Mucosa of gallbladder (tissue), 1 donor: ENCODE data around the gene UGT1A5. TPM values are rescaled to one million over a fixed set of nuclear protein-coding genes. Genes with fewer than 3 reads are reported as not detected.
"Not testable (repeated sequence)": the region's sequence is repeated elsewhere in the genome, so short reads cannot be mapped to it uniquely, and the experiment has no call there.

Experiments used
- DNase-seq: peaks from one replicate; pipeline ENCODE4 v3.0.0-alpha.2; 2020; ENCODE audit warnings: low spot score
- total RNA-seq: library from RNA; stranded (reverse); gene quantifications from one replicate; pipeline ENCODE4 v1.2.1, GENCODE V29; 2021
- donor health status: DM: no; HTN: no; CAD: no.

The UGT1A5 gene
- total RNA-seq, 1 donor from 2014 or later: 2.0 TPM

DNA sequence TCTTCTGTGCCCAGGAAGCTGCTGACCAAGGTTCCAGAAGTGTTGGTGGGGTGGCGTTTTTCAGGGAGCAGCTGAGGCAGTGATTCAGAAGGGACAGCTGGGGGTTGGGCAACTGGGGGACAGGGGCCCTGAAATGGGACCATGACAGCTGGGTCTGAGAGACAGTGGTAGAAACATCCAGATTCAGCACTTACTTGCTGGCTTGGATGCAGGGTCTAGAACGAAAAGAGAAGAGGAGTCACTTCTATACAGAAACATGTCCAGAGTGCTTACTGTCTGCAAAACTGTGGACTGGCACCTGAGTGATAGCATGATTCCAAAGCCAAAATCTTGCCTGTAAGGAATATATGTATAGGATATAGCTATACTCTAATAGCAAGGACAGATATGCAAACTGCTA lies 33.1 kb downstream of the UGT1A5 start:
- DNase-seq: not testable (repeated sequence)

DNA sequence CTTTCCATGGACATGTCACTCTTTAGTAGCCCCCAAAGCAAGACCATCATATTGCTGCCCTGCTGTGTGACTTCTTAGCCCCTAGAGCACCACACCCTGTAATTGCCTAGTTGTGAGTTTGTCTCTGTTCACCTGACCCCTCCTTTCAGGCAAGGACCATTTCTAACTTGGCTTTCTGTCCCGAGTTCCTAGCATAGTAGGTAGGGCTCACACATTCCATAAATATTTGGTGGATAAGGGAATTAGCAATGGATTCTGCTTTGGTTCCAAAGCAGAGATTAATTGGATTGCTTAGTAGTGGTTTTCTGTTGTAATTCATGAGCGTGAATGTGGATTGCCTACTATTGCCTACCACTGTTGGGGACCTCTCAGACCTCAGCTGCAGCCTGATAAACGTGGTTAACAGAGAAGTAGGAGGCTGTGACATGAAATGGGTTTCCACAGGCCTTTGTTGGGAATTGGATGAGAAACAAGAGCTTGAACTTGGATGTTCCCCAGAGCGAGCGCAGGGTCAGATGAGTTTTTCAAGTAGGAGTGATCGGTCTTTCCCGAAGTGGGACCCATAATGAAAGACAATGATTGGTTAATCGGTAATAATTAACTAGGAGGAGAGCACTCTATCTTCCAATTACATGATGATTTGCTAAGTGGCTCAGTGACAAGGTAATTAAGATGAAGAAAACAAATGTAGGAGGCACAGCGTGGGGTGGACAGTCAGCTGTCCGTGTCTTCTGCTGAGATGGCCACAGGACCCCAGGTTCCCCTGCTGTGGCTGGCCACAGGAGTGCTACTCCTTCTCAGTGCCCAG lies 34.0 kb downstream of the UGT1A5 start:
- DNase-seq: no peak

DNA sequence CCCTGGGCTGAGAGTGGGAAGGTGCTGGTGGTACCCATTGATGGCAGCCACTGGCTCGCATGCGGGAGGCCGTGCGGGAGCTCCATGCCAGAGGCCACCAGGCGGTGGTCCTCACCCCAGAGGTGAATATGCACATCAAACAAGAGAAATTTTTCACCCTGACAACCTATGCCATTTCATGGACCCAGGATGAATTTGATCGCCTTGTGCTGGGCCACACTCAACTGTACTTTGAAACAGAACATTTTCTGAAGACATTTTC lies 34.5 kb downstream of the UGT1A5 start:
- no peak for DNase-seq

DNA sequence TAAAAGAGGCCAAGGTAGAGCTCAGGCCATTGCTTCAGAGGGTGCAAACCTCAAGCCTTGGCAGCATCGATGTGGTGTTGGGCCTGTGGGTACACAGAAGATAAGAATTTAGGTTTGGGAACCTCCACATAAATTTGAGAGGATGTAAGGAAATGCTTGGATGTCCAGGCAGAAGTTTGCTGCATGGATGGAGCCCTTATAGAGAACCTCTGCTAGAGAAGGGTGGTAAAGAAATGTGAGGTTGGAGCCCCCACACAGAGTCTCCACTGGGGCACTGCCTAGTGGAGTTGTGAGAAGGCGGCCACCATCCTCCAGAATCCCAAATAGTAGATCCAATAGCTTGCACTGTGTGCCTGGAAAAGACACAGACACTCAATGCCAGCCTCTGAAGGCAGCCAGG lies 38.0 kb downstream of the UGT1A5 start:
- not testable (repeated sequence) for DNase-seq

DNA sequence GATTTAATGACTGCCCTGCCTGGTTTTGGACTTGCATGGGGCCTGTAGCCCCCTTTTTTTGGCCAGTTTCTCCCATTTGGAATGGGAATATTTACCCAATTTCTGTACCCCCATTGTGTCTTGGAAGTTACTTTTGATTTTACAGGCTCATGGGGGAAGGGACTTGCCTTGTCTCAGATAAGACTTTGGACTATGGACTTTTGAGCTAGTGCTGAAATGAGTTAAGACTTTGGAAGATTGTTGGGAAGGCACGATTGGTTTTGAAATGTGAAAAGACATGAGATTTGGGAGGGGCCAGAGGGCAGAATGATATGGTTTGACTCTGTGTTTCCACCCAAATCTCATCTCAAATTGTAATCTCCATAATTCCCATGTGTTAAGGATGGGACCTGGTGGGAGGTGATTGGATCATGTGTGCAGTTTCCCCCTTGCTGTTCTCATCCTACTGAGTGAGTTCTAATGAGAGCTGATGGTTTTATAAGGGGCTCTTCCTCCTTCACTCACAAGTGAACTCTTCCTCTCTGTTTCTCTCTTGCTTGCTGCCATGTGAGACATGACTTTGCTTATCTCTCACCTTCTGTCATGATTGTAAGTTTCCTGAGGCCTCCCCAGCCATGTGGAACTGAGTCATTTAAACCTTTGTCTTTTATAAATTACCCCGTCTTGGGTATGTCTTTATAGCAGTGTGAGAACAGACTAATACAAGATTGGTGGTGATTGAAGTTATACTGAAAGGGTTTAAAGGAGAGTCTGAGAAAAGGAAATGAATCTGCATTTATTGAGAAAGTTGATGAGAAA lies 38.7 kb downstream of the UGT1A5 start:
- not testable (repeated sequence) for DNase-seq

DNA sequence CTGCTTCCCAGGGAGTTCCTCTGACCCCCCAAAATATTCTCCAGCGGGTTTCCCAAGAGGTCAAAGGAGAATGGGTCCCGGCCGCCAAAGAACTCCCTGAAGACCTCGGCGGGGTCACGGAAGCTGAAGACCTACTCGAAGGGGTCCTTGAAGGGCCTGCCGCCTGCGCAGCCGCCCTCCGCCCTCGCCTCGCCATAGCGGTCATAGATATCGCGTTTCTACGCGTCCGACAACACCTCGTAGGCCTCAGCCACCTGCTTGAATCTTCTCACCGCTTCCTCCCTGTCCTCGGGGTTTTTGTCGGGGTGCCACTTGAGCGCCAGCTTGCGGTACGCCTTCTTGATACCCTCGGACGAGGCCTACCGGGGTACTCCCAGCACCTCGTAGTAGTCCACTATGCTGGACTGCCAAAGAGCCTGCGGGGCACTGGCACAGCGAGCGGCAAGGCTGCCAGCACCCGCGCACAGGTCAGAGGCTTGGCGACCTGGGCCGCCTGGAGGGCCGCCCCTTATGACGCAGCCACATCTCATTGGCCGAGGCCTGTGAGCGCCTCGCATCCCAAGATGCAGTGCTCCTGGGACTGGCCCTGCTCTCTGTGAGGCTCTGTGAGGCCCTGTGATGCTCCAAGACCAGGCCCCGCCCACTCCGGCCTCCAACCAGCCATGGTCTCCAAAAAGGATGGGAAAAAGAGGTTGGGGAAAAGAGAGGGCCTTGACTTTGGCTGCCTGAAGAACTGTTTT lies 42.3 kb downstream of the UGT1A5 start:
- DNase-seq: no peak

DNA sequence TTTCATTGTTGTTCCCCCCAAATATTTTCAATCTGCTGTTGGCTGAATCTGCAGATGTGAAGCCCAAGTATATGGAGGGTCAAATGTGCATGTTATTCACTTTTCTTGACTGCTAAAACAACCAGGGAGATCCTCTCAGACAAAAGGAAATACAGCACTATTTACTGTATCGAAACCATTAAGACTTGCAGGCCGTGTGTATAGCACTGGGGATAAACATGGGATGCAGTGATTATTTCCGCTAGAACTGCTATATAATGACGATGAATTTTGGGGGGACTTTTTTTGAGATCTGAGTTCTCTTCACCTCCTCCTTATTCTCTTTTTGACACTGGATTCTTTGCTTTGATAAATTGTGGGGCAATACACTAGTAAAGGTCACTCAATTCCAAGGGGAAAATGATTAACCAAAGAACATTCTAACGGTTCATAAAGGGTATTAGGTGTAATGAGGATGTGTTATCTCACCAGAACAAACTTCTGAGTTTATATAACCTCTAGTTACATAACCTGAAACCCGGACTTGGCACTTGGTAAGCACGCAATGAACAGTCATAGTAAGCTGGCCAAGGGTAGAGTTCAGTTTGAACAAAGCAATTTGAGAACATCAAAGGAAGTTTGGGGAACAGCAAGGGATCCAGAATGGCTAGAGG lies 43.8 kb downstream of the UGT1A5 start:
- peak; percentile 56 for DNase-seq

DNA sequence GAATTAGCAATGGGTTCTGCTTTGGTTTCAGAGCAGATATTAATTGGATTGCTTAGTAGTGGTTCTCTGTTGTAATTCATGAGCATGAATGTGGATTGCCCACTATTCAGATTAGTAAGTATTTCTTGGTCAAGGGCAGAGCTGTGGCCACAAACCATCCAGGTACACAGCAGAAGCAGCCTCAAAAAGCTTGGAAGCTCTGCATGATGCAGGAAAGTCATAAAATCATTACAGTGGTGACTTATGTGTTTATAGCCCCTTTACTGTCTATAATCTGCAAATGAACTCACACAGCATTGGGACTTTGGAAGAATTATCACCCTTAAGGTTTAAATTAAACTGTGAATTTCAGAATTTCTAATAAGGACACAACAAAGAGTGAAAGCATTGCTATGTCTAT lies 45.4 kb downstream of the UGT1A5 start:
- no peak for DNase-seq

DNA sequence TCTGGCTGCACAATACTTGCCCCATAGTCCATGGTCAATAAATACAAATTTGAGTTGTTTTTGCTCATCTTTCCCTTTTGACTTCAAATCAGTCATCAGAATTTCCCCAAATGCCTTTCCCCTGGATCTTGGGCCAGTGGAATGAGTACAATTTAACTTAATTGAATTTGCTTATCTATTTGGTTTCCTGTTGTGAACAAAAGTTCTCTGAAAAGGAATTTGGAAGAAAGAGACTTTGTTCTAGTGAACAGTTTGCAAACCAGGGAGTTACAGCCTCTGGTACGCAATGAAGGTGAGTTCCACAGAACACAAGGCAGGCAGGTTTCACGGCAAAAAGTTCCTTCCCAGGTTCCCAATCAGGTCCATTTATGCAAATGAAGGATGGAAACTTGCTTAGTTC lies 46.1 kb downstream of the UGT1A5 start:
- DNase-seq: no peak

DNA sequence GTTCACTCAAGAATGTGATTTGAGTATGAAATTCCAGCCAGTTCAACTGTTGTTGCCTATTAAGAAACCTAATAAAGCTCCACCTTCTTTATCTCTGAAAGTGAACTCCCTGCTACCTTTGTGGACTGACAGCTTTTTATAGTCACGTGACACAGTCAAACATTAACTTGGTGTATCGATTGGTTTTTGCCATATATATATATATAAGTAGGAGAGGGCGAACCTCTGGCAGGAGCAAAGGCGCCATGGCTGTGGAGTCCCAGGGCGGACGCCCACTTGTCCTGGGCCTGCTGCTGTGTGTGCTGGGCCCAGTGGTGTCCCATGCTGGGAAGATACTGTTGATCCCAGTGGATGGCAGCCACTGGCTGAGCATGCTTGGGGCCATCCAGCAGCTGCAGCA lies 47.3 kb downstream of the UGT1A5 start, which contains the start of gene UGT1A1:
Gene UGT1A1 (plus strand): TSS at position 228 of the 400 bp plus-strand sequence. CDS start 18 bp downstream, at position 246.
- DNase-seq: peak; percentile 28

DNA sequence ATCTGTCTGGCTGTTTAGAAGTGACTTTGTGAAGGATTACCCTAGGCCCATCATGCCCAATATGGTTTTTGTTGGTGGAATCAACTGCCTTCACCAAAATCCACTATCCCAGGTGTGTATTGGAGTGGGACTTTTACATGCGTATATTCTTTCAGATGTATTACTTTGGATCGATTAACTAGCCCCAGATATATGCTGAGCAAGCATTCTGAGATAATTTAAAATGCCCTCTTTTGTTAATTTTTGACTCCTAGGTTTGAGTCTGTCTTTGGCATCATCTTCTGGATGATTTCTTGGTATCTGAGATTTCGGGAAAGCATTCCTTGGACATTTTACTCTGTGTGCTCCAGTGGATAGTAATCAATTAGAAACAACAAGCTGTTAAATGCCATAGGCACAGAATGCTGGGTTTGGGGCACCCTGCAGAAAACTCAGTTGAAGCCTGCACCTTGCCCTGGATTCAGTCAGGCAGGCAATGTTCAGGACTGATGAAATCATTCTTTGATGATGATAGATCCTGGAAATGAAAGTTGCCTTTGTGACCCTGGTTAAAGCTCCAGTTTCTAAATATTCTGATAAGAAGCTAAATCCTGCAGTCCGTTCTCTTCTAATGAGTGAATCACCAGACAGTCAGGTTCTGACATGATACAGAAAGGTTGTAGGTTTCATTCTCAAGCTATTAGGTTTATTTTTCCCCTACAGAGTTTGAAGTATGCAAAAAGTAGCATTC lies 48.5 kb downstream of the UGT1A5 start:
- DNase-seq: no peak

DNA sequence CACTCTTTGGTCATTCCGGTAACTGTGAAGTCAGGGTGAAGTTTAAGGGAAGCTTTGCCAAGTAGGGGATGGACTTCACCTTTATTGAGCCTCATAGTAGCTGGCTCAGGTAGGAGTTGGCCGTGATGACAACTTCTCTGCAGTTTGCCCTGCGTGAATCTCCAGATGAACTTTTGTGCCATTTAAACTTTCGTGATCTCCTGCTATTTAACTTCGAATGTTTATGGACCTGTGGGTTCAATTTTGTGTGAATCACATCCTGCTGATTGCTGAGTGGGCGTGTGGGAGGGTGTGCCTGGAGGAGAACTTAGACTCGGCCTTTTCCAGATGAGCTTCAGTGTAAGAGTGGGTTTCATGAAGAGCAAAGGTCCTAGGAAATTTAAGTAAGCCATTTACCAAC lies 51.6 kb downstream of the UGT1A5 start:
- DNase-seq: peak; percentile 14

DNA sequence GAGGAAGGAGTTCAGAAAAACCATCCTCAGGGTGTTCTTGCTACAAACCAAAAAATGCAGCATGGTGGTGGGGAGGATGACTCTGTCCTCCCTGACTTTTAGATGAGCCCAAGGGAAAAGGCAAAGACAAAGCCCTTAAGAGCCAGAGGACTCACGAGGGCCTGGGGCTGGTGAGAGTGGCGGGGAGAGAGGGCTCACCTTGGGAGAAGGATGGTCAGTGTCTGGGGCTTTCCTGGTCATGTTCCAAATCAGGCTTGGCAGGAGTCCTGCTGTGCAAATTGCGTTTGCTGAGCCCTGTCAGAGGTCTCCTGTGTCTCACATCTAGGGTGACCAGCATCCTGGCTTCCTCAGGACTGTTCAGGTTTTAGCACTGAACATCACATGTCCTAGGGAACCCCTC lies 52.1 kb downstream of the UGT1A5 start:
- no peak for DNase-seq

DNA sequence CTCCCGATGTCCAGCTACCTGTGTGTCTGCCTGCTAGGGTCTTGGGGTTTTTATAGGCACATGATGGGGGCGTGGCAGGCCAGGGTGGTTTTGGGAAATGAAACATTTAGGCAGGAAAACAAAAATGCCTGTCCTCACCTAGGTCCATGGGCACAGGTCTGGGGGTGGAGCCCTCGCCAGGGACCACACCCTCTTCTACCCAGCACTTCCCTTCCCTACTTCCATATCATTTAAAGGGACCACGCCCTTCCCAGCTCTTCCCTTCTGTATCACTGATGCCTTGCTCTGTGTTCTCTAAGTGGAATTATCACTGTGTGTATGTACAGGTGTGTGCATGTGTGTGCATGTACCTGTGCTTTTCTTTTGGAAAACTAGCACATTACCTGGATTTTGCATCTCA lies 53.7 kb downstream of the UGT1A5 start:
- no peak for DNase-seq

DNA sequence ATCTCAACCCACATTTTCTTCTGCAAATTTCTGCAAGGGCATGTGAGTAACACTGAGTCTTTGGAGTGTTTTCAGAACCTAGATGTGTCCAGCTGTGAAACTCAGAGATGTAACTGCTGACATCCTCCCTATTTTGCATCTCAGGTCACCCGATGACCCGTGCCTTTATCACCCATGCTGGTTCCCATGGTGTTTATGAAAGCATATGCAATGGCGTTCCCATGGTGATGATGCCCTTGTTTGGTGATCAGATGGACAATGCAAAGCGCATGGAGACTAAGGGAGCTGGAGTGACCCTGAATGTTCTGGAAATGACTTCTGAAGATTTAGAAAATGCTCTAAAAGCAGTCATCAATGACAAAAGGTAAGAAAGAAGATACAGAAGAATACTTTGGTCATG lies 55.4 kb downstream of the UGT1A5 start:
- DNase-seq: no peak

DNA sequence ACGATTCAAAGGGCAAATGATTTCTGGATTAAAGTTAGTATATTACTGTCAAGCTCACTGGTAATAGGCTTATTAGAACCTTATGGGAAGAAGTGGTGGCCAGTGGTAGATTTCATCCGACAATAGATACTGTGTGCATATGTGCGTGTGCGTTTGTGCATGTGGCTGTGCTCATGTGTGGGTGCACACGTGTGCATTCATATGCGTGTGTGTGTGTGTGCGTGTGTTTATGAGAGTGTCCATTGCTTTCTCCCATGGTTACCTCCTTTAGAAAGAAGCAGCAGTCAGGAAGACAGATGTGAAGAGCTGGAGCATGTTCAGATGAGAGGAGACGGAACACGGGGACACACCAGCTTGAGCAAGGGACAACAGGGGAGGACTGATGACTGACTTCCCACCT lies 56.6 kb downstream of the UGT1A5 start:
- no peak for DNase-seq

DNA sequence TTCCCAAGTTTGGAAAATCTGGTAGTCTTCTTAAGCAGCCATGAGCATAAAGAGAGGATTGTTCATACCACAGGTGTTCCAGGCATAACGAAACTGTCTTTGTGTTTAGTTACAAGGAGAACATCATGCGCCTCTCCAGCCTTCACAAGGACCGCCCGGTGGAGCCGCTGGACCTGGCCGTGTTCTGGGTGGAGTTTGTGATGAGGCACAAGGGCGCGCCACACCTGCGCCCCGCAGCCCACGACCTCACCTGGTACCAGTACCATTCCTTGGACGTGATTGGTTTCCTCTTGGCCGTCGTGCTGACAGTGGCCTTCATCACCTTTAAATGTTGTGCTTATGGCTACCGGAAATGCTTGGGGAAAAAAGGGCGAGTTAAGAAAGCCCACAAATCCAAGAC lies 59.4 kb downstream of the UGT1A5 start:
- no peak for DNase-seq

DNA sequence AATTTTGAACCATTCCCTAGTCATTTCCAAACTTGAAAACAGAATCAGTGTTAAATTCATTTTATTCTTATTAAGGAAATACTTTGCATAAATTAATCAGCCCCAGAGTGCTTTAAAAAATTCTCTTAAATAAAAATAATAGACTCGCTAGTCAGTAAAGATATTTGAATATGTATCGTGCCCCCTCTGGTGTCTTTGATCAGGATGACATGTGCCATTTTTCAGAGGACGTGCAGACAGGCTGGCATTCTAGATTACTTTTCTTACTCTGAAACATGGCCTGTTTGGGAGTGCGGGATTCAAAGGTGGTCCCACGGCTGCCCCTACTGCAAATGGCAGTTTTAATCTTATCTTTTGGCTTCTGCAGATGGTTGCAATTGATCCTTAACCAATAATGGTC lies 59.9 kb downstream of the UGT1A5 start:
- no peak for DNase-seq

DNA sequence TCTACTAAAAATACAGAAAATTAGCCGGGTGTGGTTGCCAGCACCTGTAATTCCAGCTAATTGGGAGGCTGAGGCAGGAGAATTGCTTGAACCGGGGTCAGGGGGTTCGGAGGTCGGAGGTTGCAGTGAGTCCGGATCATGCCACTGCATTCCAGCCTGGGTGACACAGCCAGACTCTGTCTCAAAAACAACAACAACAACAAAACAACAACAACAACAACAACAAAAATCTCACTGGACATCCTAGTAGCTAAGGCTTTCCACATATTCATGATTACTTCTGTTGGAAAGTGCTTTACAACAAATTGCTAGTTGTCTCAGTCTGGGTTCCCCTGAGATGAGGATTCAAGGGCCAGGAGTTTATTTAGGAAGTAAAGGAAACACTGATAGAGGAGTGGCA lies 61.1 kb downstream of the UGT1A5 start:
- DNase-seq: no peak

DNA sequence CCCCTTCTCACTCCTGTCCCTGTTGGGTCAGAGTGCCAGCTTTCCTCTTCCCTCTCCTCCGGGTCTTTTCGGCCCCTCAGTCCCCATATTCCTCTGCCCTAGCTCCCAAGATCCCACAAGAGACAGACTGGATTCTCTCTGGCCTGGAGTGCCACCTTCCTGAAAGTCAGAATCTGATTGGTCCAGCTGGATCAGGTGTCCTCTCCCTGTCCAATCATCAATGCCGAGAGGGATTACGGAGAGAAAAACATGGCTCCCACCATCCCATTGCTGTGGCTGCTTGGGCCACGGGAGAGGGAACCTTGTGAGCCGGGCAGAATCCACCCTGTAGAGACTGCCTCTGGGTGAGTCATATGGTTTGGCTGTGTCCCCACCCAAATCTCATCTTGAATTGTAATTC lies 62.7 kb downstream of the UGT1A5 start:
- DNase-seq: no peak

DNA sequence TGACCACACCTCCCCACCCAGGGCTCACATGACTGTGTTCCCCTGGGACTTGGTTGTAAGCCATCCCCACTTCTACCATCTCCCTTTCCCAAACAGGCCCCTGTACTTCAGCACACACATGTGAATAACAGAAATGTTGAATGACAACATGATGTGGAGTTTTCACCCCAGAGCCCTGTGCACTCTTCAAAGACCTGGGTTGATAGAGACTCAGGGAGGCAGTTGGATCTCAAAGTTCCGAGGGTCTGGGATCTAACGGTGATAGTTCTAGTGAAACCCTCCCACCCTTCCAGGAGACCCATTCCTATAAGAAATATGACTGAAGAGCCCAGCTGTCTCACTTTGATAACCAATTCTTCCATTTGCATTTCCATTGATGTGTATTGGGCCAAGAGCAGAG lies 65.3 kb downstream of the UGT1A5 start, which contains the start of gene MROH2A:
Gene MROH2A (plus strand): TSS at position 301 of the 400 bp plus-strand sequence. CDS start 1,029 bp downstream, outside the sequence.
- DNase-seq: no peak
